Central memory CD8-positive, alpha-beta T cell (primary cell): Measurements from ENCODE around the gene FXR1.
"Not testable (repeated sequence)": the region's sequence is repeated elsewhere in the genome, so short reads cannot be mapped to it uniquely, and the experiment has no call there.

Experiments used
- ATAC-seq: fragments of 150-1000 bp; cut with Tn5 transposase; replicated peaks from 2 replicates; pipeline ENCODE4 v1.10.0; 2022; ENCODE audit warnings: mild to moderate bottlenecking, moderate FRiP score, moderate number of reproducible peaks; ENCODE audit not compliant: poor library complexity, severe bottlenecking; ENCODE audit errors: extremely low read depth
- DNase-seq, 2 donors: peaks; one replicate each; pipeline ENCODE4 v3.0.0; 2021; ENCODE audit warnings: low spot score in 2 of 2
- H3K27ac Mint-ChIP-seq: one replicate; pipeline ENCODE4 v1.8.0; 2022; ENCODE audit warnings: low read depth, mild to moderate bottlenecking, moderate library complexity, mixed read lengths
- H3K27me3 Mint-ChIP-seq: one replicate; pipeline ENCODE4 v1.8.0; 2022; ENCODE audit warnings: mixed read lengths
- H3K36me3 Mint-ChIP-seq: one replicate; pipeline ENCODE4 v1.8.0; 2022; ENCODE audit warnings: mild to moderate bottlenecking, moderate library complexity, mixed read lengths; ENCODE audit not compliant: insufficient read depth
- H3K4me1 Mint-ChIP-seq: one replicate; pipeline ENCODE4 v1.8.0; 2022; ENCODE audit warnings: mixed read lengths
- H3K4me3 Mint-ChIP-seq: one replicate; pipeline ENCODE4 v1.8.0; 2022; ENCODE audit warnings: mild to moderate bottlenecking, moderate library complexity, mixed read lengths
- H3K9me3 Mint-ChIP-seq: one replicate; pipeline ENCODE4 v1.8.0; 2022; ENCODE audit warnings: mixed read lengths

FXR1 gene

DNA sequence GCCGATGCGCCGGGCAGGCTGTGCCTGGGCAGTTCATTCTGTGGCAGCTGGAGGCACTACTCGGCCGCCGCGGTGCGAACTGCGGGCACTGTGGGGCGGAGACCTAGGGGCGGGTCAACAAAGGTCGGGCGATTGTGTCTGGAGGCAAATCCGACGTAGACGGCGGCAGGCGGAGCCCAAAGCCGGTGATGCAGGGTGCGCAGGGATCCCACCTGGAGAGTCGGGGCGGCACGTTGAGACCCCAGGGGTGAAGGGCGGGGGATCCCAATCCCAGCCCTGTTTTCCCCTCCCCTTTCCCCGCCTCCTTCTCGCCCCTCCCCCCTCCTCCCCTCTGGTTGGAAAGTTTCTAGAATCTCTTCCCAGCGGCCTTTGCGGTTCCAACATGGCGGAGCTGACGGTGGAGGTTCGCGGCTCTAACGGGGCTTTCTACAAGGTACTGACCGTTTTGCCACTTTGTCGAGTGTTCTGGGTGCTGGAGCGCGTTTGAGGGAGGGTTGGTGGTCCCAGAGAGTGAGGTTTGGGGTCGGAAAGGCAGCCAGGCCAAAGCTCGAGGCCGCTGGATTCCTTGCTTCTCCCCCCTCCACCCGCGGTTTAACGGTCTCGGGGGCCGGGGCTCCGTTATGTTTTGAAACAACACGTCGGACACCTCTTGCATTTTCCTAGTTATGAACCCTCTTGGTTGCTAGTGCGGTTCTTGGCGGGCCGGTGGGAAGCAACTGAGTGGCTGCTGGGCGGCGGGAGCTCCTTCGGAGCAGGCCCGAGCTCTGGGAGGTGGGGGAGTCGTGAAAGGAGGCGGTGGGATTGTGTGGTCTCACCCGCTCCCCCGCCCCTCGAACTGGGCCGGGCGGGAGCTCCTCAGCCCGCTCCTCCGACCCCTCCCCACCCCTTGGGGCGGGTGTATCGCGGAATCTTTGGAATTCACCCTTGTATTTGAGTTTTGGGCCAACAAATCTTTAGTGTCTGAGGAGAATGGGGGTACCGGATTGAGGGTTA, at the start of gene FXR1:
FXR1 (plus strand) TSS at position 367 of the 993 bp plus-strand sequence; CDS start at position 383, 16 bp downstream.
- Mint-ChIP-seq H3K4me3 (peak within 1 kb of the TSS; percentile 79), H3K36me3 (peaks cover 16% of the 10 kb centered on the region), H3K9me3 (no peaks in the 10 kb centered on the region), H3K27me3 (no peaks in the 10 kb centered on the region), H3K4me1 (peaks cover 46% of the 10 kb centered on the region), H3K27ac (peak within 1 kb of the TSS; percentile 97)
- peak; percentile 94 for ATAC-seq
- DNase-seq: peak; percentile 87

DNA sequence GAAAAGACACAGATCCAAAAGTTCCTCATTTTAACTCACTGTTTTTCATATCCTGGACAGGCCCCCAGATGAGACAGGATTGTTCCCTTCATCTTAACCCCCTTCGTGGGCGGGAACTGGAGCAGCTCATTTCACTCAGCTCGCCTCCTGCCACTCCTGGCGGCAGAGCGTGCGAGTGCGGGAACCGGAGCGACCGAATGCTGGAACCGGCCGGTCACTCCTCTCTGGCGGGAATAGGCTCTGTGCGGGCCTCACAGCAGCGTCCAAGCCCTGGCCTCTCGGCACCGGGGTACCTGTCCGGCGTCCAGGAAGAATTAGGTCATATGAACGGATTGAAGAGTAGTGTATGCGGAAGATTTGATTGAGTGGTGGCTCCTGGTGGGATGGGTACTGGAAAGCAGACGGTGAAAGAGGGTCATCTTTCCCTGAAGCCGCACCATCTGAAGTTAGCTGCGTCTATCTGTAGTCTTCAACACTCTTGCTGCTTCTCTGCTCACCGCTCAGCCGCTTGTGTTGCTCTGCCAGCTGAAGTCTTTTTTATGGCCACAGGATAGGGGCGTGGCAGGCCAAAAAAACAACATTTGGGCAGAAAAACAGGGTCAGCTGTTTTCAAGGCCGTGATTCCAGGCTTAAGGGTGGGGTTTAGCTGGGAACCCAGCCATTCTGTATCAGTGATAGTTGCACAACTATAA, 42.3 kb upstream of the FXR1 start:
- ATAC-seq: no peak

DNA sequence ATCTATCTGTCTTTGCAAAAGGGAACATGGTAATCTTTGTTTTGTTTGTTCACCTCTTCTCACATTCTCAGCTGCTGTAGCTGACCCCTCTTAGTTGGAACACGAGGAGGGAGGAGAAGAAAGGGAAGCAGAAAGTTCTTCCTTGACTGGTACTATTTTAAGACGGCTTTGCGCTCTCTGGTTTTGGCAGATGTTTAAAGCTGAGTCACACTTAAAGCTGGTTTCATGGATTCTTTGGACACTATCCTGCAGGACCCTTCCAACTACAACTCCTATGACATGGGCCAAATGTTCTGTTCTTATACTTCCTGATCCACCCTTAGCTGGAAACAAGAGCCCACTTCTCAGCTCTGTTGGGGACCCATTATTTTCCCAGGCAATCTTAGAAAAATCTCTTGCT, 40.6 kb upstream of the FXR1 start:
- Mint-ChIP-seq H3K27me3 (peaks cover 60% of the 10 kb centered on the region), H3K27ac (no peak overlapping the region), H3K9me3 (no peaks in the 10 kb centered on the region), H3K4me1 (no peaks in the 10 kb centered on the region), H3K36me3 (no peaks in the 10 kb centered on the region), H3K4me3 (no peak overlapping the region)
- ATAC-seq (no peak), DNase-seq (no peak)

More for the DNA sequence above, 42.3 kb upstream of the FXR1 start:
- DNase-seq: no peak
- no peaks in the 10 kb centered on the region for H3K4me1 Mint-ChIP-seq
- H3K27me3 Mint-ChIP-seq: peaks cover 51% of the 10 kb centered on the region
- H3K36me3 Mint-ChIP-seq: no peaks in the 10 kb centered on the region
- H3K9me3 Mint-ChIP-seq: no peaks in the 10 kb centered on the region
- H3K4me3 Mint-ChIP-seq: no peak overlapping the region
- no peak overlapping the region for H3K27ac Mint-ChIP-seq

DNA sequence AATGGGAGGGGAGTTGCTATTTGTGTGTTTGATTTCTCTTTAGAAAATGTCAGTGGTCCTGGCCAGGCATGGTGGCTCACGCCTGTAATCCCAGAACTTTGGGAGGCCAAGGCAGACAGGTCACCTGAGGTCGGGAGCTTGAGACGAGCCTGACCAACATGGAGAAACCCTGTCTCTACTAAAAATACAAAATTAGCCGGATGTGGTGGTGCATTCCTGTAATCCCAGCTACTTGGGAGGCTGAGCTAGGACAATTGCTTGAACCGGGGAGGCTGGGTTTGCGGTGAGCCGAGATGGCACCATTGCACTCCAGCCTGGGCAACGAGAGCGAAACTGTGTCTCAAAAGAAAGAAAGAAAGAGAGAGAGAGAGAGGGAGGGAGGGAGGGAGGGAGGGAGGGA, 40.0 kb upstream of the FXR1 start:
- H3K4me3 Mint-ChIP-seq, H3K9me3 Mint-ChIP-seq, H3K27ac Mint-ChIP-seq, ATAC-seq, H3K36me3 Mint-ChIP-seq, DNase-seq, H3K4me1 Mint-ChIP-seq: not testable (repeated sequence)
- peaks cover 60% of the 10 kb centered on the region for H3K27me3 Mint-ChIP-seq

DNA sequence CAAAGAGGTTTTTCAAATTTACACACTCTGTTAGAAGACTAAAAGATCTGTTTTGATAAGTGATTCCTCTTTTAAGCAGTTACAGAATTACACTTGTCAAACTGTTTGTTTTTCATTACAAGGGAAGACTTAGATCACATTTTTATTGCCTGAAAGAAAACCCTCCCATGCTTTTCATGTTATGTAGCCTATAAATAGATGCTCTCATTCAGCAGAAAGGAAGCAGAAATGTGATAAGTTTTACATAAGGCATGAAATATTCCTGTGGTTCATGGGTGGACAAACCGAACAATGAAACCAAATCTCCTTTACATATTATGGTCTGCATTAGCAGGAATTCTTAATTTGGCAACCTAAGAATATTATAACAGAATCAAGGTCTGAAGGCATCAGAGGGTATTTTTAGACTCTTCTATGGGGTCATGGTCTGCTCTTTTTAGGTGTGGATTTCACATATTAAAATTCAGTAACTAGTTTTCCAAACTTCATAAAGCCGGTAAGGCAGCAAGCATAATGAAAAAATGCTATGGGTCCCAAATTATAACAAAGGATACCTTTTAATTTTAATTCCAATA, 37.3 kb upstream of the FXR1 start:
- H3K27me3 Mint-ChIP-seq: peaks cover 35% of the 10 kb centered on the region
- no peak for ATAC-seq
- no peaks in the 10 kb centered on the region for H3K36me3 Mint-ChIP-seq

DNA sequence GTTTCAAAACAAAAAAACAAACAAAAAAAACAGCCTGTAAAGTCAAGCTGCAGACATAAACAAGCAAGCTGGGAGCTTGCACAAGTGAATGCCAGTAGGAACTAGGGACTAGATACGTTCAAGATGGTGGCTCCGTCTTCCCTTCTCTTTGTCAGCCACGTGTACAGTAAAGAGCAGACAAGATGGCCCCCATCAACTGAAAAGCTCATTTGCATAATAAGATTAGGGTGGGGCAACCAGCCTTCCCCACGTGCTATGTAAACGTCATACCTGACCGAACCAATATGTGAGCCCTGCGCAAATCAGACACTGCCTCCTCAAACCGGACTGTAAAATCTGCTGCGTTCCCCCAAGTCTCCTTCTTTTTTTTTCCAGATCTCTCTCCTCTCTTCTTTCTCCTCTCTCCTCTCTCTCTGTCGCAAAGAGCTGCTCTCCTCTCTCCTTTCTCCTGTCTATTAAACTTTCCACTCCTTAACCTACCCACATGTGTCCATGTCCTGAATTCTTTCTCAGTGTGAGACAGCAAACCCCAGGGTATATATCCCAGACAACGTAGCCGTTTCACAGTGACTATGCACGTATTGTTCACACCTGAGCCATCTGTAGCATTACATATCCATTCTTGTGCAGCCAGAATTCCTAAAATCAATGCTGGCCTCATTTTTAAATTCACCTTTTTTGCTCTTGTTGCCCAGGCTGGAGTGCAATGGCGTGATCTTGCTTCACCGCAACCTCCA, 31.2 kb upstream of the FXR1 start:
- H3K27me3 Mint-ChIP-seq: peaks cover 43% of the 10 kb centered on the region
- no peak overlapping the region for H3K4me3 Mint-ChIP-seq
- H3K9me3 Mint-ChIP-seq: no peaks in the 10 kb centered on the region
- H3K36me3 Mint-ChIP-seq: no peaks in the 10 kb centered on the region
- DNase-seq (no peak), ATAC-seq (no peak)
- no peaks in the 10 kb centered on the region for H3K4me1 Mint-ChIP-seq
- H3K27ac Mint-ChIP-seq: no peak overlapping the region

More for the DNA sequence above, 37.3 kb upstream of the FXR1 start:
- no peak for DNase-seq
- no peak overlapping the region for H3K4me3 Mint-ChIP-seq
- no peak overlapping the region for H3K27ac Mint-ChIP-seq
- no peaks in the 10 kb centered on the region for H3K4me1 Mint-ChIP-seq
- H3K9me3 Mint-ChIP-seq: no peaks in the 10 kb centered on the region

DNA sequence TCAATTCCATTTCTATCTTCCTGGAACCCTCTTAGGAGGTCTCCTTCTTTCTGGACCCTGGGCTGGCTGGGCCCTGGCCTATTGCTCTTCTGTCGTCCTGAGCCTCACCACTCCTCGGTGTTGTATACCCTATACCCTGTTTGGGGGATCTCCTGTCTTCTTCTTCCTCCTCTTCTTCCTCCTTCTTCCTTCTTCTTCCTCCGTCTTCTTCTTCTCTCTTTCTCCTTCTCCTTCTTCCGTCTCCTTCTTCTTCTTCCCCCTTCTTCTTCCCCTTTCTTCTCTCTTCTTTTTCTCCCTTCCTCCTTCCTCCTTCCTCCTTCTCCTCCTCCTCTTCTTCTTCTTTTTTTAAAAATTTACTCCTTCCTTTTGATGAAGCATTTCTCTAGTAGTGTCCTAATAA, 30.4 kb upstream of the FXR1 start:
- no peak for ATAC-seq
- H3K36me3 Mint-ChIP-seq: no peaks in the 10 kb centered on the region
- DNase-seq: no peak
- no peak overlapping the region for H3K4me3 Mint-ChIP-seq
- H3K27me3 Mint-ChIP-seq: peaks cover 42% of the 10 kb centered on the region
- no peak overlapping the region for H3K27ac Mint-ChIP-seq
- H3K9me3 Mint-ChIP-seq: no peaks in the 10 kb centered on the region
- H3K4me1 Mint-ChIP-seq: no peaks in the 10 kb centered on the region

DNA sequence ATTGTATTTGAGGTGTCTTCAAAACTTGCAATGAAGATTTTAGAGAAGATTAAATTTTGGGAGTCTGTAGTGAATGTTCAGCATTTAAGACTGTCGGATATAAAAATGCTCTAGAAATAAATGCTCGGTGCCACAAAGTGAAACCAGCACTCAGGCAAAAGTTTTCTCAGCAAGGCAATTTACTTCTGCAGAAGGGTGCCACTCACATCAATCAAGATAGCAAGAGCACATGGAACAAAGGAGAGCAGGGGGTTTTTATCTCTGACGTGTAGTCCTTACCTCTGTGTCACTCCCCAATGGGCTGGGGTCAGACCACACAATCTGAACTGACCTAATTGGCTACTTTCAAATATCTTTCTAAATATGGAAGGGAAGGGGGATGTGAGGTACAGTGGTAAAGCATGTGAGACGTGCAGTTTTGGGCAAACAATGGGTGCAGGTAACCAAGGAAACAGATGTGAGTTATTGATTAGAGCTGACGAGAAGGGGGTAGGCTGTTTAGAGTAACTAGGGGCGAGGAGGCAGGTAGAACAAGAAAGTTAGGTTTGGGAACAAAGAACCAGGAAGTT, 23.4 kb upstream of the FXR1 start:
- ATAC-seq (no peak), DNase-seq (no peak)
- Mint-ChIP-seq H3K27ac (no peak overlapping the region), H3K27me3 (peaks cover 12% of the 10 kb centered on the region), H3K36me3 (no peaks in the 10 kb centered on the region), H3K4me3 (no peak overlapping the region), H3K4me1 (no peaks in the 10 kb centered on the region), H3K9me3 (peaks cover 12% of the 10 kb centered on the region)

DNA sequence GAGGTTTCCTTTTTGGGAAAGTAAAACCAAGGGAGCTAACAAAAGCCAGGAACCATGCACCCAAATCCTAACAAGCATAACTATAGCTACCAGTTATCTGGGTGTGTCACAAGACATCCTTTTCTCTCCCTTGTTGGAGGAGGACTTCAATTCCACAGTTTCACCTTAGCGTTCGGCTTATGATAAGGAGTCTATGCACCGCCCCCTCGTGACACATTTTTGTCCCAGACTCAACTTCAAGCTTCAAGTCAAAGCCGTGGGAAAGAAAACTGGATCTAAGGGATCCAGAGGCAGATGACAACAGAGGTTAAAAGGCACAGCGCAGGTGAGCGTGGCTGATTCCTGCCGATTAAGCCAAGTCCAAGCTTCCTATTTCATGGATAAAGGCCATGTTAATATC, 13.9 kb upstream of the FXR1 start:
- peaks cover 2% of the 10 kb centered on the region for H3K36me3 Mint-ChIP-seq
- no peak for ATAC-seq
- DNase-seq: no peak
- H3K27me3 Mint-ChIP-seq: peaks cover 14% of the 10 kb centered on the region
- H3K4me3 Mint-ChIP-seq: no peak overlapping the region
- peaks cover 8% of the 10 kb centered on the region for H3K9me3 Mint-ChIP-seq
- H3K27ac Mint-ChIP-seq: no peak overlapping the region
- no peaks in the 10 kb centered on the region for H3K4me1 Mint-ChIP-seq

DNA sequence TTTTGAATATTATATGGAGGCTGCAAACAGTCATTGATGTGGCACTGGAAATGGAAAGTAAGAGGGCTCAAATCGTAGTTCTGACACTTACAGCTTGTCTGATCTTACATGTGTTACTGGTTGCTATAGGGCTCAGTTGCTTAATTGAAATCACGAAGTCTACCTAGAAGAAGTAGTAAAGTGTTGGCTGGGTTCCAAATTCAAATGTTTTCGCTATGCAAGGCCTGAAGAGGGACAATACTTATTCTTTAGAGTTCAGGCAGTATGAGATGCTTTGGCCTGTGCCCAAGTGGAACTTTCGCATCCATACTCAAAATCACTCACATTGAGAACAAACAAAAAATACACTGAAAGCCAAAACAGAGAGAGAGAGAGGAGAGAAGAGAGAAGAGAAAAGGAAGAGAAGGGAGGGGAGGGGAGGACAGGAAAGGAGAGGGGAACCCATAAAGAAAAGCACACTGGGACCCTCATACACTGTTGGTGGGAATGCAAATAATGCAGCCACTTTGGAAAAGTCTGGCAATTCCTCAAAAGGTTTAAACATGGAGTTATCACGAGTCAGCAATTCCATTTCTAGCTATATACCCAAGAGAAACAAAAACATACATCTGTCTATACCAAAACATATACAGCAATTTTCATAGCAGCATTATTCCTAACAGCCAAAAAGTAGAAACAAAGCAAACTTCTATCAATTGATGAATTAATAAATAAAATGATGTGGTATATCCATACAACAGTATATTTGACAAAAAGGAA, 2.9 kb upstream of the FXR1 start:
- peak overlapping the region; percentile 58 for H3K27ac Mint-ChIP-seq
- ATAC-seq (no peak), DNase-seq (no peak)
- H3K9me3 Mint-ChIP-seq: no peaks in the 10 kb centered on the region
- H3K36me3 Mint-ChIP-seq: peaks cover 8% of the 10 kb centered on the region
- peaks cover 31% of the 10 kb centered on the region for H3K4me1 Mint-ChIP-seq
- H3K27me3 Mint-ChIP-seq: peaks cover 9% of the 10 kb centered on the region
- no peak overlapping the region for H3K4me3 Mint-ChIP-seq

DNA sequence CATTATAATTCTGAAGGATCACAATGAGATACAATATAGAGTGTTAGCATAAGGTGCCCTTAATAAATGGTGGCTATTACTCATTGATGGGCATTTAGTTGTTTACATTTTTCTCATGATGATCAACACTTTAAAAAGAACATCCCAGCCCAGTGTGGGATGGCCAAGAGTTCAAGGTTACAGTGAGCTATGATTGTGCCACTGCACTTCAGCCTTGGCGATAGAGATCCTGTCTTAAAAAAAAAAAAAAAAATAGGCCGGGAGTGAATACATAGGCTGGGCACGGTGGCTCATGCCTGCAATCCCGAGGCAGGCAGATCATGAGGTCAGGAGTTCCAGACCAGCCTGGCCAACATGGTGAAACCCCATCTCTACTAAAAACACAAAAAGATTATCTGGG, 1.6 kb upstream of the FXR1 start:
- peak overlapping the region; percentile 79 for H3K4me3 Mint-ChIP-seq
- ATAC-seq: no peak
- H3K27ac Mint-ChIP-seq: peak overlapping the region; percentile 97

More for the DNA sequence above, 1.6 kb upstream of the FXR1 start:
- H3K4me1 Mint-ChIP-seq: peaks cover 44% of the 10 kb centered on the region
- H3K9me3 Mint-ChIP-seq: no peaks in the 10 kb centered on the region
- DNase-seq: no peak
- peaks cover 6% of the 10 kb centered on the region for H3K27me3 Mint-ChIP-seq
- peaks cover 13% of the 10 kb centered on the region for H3K36me3 Mint-ChIP-seq
